NT2/D1 (cell line): ENCODE measurements around the gene WBP4.

Experiments used
- DNase-seq: peaks from one replicate; pipeline ENCODE4 v3.0.0-alpha.2; 2011; ENCODE audit warnings: low read depth, low spot score
- H3K27me3 ChIP-seq: 2 replicates; pipeline ENCODE4 v1.6.0; 2011; ENCODE audit warnings: mild to moderate bottlenecking; ENCODE audit not compliant: insufficient read length, insufficient read depth
- H3K36me3 ChIP-seq: 2 replicates; pipeline ENCODE4 v1.6.1; 2011; ENCODE audit warnings: mild to moderate bottlenecking, low read length, mixed read lengths; ENCODE audit not compliant: insufficient read depth, insufficient read length
- H3K4me1 ChIP-seq: 2 replicates; pipeline ENCODE4 v1.5.1; 2011; ENCODE audit not compliant: insufficient read depth, insufficient read length
- H3K4me3 ChIP-seq: 2 replicates; pipeline ENCODE4 v1.5.1; 2011; ENCODE audit warnings: low read depth; ENCODE audit not compliant: insufficient read length
- H3K9ac ChIP-seq: 2 replicates; pipeline ENCODE4 v1.6.0; 2011; ENCODE audit warnings: low read depth; ENCODE audit not compliant: insufficient read length
- H3K9me3 ChIP-seq: 2 replicates; pipeline ENCODE4 v1.5.1; 2011; ENCODE audit warnings: mild to moderate bottlenecking, low read length; ENCODE audit not compliant: insufficient read depth
- SUZ12 ChIP-seq: IDR thresholded peaks from 2 replicates; pipeline ENCODE4 v1.6.1; 2011; ENCODE audit not compliant: insufficient read length, insufficient read depth; ENCODE audit errors: extremely low read depth
- YY1 ChIP-seq: IDR thresholded peaks from 2 replicates; pipeline ENCODE4 v1.6.1; 2011; ENCODE audit not compliant: insufficient read length, insufficient read depth
- ZNF274 ChIP-seq: IDR thresholded peaks from 2 replicates; pipeline ENCODE4 v1.6.1; 2011; ENCODE audit warnings: mild to moderate bottlenecking, low read depth, low read length

Gene WBP4

GRCh38 chr13:41061075-41061913 is at the start of gene WBP4:
Gene WBP4, plus strand, starts transcription at chr13:41061509. Its CDS starts 165 bp downstream, at chr13:41061674.
- Histone ChIP-seq H3K27me3 (no peaks in the 10 kb centered on the region), H3K4me1 (no peaks in the 10 kb centered on the region), H3K4me3 (peak within 1 kb of the TSS; percentile 86), H3K36me3 (peaks cover 32% of the 10 kb centered on the region), H3K9me3 (peaks cover 21% of the 10 kb centered on the region), H3K9ac (peak within 1 kb of the TSS; percentile 91)
- TF ChIP-seq YY1, result no peak
- TF ChIP-seq SUZ12, result no peak
- TF ChIP-seq ZNF274, result no peak
- DNase-seq, result peak; percentile 86

GRCh38 chr13:41012536-41012935 is 48.8 kb upstream of the WBP4 start:
- no peak overlapping the region for H3K4me3 ChIP-seq
- no peaks in the 10 kb centered on the region for H3K36me3 ChIP-seq
- H3K9ac ChIP-seq, result no peak overlapping the region
- TF ChIP-seq YY1 (no peak), ZNF274 (no peak), SUZ12 (no peak)
- no peaks in the 10 kb centered on the region for H3K9me3 ChIP-seq
- DNase-seq, result no peak
- H3K27me3 ChIP-seq, result no peaks in the 10 kb centered on the region
- no peaks in the 10 kb centered on the region for H3K4me1 ChIP-seq

- Histone ChIP-seq H3K36me3 (no peaks in the 10 kb centered on the region), H3K9ac (no peak overlapping the region), H3K9me3 (no peaks in the 10 kb centered on the region), H3K4me3 (no peak overlapping the region), H3K4me1 (no peaks in the 10 kb centered on the region), H3K27me3 (no peaks in the 10 kb centered on the region)
- DNase-seq, result no peak
- TF ChIP-seq ZNF274 (no peak), YY1 (no peak), SUZ12 (no peak)
These were observed 47.5 kb upstream of the WBP4 start for GRCh38 chr13:41013835-41014234.

GRCh38 chr13:41015920-41016319 is 45.4 kb upstream of the WBP4 start:
- no peak for DNase-seq
- Histone ChIP-seq H3K27me3 (no peaks in the 10 kb centered on the region), H3K9me3 (no peaks in the 10 kb centered on the region), H3K36me3 (no peaks in the 10 kb centered on the region), H3K4me1 (no peaks in the 10 kb centered on the region), H3K9ac (no peak overlapping the region), H3K4me3 (no peak overlapping the region)
- no peak for TF ChIP-seq YY1
- no peak for TF ChIP-seq SUZ12
- TF ChIP-seq ZNF274, result no peak

GRCh38 chr13:41017159-41017558 is 44.1 kb upstream of the WBP4 start:
- no peak overlapping the region for H3K9ac ChIP-seq
- no peaks in the 10 kb centered on the region for H3K27me3 ChIP-seq
- DNase-seq, result no peak
- no peak overlapping the region for H3K4me3 ChIP-seq
- H3K9me3 ChIP-seq, result no peaks in the 10 kb centered on the region
- no peak for TF ChIP-seq YY1
- no peak for TF ChIP-seq SUZ12
- TF ChIP-seq ZNF274, result no peak
- H3K36me3 ChIP-seq, result no peaks in the 10 kb centered on the region
- no peaks in the 10 kb centered on the region for H3K4me1 ChIP-seq

GRCh38 chr13:41017817-41018601 is 43.3 kb upstream of the WBP4 start:
- no peak overlapping the region for H3K9ac ChIP-seq
- H3K4me3 ChIP-seq, result no peak overlapping the region
- no peak for DNase-seq
- H3K9me3 ChIP-seq, result no peaks in the 10 kb centered on the region
- no peaks in the 10 kb centered on the region for H3K27me3 ChIP-seq
- no peaks in the 10 kb centered on the region for H3K36me3 ChIP-seq
- no peaks in the 10 kb centered on the region for H3K4me1 ChIP-seq
- TF ChIP-seq ZNF274, result no peak
- TF ChIP-seq YY1, result no peak
- TF ChIP-seq SUZ12, result no peak

- H3K27me3 ChIP-seq, result no peaks in the 10 kb centered on the region
- no peaks in the 10 kb centered on the region for H3K4me1 ChIP-seq
- TF ChIP-seq YY1 (no peak), SUZ12 (no peak), ZNF274 (no peak)
- H3K4me3 ChIP-seq, result no peak overlapping the region
- no peaks in the 10 kb centered on the region for H3K9me3 ChIP-seq
- H3K9ac ChIP-seq, result no peak overlapping the region
- no peaks in the 10 kb centered on the region for H3K36me3 ChIP-seq
- DNase-seq, result no peak
These were observed 42.7 kb upstream of the WBP4 start for GRCh38 chr13:41018602-41018948.
